NCI-H2196 (cell line): ENCODE results near the gene SEMA5B.
A peak's percentile ranks its signal among the peaks of the same experiment; 100 is the strongest.

Experiments
- DNase-seq: peaks from one replicate; lab custom pipeline; 2025; ENCODE audit not compliant: unreplicated experiment; lab: John Stamatoyannopoulos, UW

SEMA5B gene, protein sequence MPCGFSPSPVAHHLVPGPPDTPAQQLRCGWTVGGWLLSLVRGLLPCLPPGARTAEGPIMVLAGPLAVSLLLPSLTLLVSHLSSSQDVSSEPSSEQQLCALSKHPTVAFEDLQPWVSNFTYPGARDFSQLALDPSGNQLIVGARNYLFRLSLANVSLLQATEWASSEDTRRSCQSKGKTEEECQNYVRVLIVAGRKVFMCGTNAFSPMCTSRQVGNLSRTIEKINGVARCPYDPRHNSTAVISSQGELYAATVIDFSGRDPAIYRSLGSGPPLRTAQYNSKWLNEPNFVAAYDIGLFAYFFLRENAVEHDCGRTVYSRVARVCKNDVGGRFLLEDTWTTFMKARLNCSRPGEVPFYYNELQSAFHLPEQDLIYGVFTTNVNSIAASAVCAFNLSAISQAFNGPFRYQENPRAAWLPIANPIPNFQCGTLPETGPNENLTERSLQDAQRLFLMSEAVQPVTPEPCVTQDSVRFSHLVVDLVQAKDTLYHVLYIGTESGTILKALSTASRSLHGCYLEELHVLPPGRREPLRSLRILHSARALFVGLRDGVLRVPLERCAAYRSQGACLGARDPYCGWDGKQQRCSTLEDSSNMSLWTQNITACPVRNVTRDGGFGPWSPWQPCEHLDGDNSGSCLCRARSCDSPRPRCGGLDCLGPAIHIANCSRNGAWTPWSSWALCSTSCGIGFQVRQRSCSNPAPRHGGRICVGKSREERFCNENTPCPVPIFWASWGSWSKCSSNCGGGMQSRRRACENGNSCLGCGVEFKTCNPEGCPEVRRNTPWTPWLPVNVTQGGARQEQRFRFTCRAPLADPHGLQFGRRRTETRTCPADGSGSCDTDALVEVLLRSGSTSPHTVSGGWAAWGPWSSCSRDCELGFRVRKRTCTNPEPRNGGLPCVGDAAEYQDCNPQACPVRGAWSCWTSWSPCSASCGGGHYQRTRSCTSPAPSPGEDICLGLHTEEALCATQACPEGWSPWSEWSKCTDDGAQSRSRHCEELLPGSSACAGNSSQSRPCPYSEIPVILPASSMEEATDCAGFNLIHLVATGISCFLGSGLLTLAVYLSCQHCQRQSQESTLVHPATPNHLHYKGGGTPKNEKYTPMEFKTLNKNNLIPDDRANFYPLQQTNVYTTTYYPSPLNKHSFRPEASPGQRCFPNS

DNA sequence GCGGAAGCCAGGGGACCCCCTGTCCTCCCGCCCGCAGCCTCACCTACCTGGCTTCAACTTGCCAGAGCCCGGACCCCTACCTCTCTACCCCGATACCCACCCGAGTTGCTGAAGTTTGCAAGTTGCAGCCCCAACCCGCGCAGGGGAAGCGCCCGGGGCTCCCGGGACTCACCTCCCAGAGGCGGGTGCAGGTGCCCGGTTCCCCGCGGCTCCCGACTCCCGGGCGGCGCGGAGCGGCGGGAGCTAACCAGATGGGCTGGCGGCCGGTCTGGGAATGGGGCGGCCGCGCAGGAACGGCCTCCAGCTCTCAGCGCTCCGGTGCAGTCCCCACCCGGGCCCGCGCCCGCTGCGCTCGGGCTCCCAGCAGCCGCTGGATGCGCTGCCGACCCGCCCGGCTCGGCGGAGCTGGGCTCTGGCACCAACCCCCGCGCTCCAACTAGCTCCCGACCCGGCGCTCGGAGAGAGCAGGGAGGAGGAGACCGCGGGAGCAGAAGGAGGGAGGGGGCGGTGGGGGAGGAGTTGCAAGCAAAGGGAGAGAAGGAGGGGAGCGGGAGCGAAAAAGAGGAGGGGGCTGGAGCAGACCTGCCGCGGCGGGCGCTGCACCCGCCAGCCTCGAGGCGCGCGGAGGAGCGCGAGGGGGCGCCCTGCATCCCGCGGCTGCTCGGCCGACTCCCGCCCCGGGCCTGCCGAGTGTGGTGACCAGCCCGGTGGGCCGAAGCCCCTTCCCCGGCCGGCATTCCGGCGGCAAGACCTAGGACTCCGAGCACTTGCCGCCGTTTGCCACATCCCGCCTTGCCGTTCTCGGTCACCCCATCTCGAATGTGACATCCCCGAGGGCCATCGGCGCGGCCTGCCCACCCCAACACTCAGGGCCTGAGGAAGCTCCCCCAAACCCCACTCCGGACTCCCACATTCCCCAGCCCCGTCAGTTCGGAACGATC, at the start of gene SEMA5B:
Gene SEMA5B, minus strand, starts transcription at position 472 of the 941 bp plus-strand sequence. CDS start 66,500 bp downstream, outside the sequence.
- DNase-seq: peak; percentile 65

DNA sequence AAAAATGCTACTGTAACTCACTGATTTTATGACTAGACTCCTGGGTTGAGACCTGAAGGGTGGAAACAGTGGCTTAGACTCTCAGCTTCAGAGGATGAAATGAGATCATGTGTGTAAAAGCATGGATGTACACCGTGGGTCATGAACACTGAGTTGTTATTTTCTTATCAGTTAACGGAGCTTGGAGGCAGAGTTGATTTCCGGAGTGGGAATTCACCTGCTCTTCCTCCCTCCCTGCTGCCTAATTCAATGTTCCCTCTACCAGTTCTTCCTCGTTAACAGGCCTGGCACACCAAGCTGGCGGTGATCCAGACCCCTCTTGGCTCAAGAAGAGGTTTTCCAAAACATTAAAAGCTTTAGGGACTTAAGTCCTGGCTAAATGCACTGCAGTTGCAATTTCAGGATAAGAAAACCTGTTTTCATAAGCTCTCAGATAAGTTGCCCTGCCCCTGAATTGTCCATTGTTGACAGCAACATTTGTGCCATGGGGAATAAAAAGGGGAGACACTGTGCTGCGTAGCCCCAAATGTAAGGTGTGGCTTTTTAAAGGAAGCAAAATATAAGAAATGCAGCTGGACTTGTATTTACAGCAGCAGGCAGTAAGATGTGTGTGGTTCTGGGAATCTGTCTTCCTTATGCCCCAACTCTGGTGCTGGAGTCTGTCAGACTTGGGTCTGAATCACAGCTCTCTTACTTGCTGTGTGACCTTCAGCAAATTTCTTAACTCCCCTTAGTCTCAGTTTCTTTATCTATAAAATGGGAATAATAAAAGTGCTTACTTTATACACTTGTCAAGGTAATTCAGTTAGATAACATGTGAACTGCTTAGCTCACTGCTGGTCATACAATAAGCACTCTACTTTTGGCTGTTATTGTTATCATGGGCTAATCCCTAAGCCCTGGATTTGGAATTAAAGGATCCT, 49.2 kb upstream of the SEMA5B start:
- DNase-seq: peak; percentile 76

DNA sequence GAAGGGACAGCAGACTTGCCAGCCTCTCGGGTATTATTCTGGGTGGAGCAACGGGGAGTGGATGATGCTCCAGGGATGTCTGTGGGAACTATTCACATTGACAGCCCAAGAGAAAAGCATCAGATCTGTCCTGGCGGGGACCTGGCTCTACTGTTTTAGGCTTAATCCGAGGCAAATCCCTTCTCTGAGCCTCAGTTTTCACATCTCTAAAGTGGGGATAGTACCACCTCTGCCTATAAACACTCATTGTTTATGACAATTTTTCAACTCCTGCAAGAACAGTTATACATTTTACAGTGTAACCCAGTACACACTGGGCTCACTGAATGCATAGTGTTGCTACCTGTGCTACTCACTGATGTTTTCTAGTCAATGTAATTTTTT, 48.5 kb upstream of the SEMA5B start:
- DNase-seq: no peak

DNA sequence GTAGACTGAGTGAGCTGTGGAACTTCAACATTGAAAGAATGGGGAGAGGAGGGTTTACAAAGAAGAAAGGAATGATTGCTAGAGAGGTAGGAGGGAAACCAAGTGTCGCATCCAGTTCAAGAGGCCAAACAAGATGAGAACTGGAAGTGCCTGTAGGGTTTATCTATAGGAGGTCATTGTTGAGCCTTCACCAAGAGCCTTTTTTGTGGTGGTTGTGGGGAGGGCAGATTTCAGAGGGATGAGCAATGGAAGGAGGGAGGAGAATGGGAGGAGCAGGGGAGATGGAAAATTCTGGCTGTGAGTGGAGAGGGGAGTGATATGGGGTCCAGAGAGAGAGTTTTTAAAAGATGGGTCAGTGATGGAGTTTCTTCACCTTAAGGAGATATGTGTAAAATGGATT, 47.8 kb upstream of the SEMA5B start:
- no peak for DNase-seq

DNA sequence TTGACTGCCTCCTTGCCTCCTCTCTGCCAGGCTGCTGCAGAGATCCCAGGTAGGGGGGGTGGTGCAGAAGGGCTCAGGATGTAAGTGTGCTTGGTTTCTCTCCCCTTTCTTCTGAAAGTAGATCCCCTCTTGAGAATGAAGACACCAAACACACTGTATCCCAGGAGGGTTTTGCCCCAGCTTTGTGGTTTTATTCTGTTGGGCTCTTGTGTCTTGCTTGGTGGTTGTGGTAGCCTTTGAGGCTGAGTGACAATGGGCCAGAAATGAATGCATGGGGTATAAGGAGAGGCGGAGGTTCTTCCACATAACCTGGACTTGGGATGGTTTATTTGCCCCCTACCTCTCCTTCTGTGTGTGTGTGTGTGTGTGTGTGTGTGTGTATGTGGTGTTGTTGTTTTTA, 45.0 kb upstream of the SEMA5B start:
- no peak for DNase-seq

DNA sequence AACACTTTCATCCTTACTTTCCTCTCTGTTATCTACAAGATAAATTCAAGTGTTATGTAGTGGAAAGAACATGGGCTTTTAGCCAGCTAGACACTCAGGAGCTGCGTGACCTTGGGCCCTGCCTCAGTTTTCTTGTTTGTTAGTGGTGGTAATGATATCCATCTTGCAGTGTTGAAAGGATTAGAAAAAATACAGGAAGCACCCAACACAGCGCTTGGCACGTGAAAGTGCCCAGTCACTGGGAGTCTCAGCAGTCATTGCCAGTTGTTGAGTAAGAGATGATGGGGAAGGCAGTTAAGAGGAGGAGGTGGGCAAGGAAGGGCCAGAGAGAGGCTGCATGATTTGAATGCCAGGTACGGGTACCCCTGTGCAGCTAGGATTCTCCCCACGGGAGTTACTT, 44.6 kb upstream of the SEMA5B start:
- no peak for DNase-seq

DNA sequence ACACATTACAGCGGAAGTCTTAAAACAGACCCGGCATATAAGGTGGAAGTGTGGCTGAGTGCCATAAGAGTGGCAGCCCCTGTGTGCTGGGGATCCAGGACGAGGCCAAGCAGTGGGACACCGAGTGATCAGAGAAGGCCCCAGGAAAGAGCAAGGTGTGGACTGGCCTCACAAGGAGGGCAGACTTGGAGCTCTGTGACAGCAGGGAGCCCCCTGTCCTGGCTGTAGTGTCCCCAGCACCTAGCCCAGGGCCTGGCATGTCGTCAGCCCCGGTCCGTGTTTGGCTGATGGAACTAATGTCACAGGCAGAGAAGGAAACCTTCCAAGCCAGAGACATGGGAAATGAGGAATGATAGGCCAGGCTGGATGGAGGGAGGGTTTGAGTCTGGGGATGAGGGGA, 44.0 kb upstream of the SEMA5B start:
- DNase-seq: no peak

DNA sequence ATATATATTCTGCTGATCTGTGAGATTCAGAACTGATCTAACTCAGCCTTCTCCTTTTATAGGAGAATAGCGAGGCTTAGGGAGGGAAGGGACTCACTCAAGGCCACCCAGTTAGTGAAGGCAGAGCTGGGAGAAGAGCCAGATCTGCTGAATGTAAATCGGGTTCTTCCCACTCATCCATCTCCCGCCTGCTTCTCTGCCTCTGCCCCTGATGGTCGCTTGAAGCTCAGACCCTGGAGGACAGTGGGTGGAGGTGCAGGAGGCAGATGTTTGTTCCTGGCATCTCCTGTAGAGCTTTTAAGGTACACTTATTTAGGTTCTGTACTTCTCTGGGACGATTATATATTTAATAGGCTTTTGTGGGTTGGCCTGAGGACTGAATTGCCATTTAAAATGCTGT, 43.6 kb upstream of the SEMA5B start:
- no peak for DNase-seq

DNA sequence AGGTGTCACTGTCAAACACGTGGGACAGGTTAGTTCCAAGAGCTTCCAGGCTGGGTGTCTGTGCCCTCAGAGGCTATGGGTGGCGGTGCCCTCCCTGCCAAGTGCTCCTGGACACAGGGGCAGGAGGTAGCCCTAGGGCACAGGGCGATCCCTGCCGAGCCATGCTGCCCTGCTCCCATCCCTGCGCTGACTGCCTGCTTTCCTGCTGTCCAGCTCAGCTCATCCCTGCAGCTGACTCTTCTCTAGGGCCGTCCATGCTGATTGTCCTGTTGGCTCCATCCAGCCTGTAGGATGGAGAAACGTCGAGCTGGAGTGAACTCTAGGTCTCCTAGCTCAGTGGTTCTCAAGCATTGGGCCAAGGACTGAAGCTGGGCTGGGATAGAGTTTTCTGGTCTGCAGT, 42.9 kb upstream of the SEMA5B start:
- no peak for DNase-seq

DNA sequence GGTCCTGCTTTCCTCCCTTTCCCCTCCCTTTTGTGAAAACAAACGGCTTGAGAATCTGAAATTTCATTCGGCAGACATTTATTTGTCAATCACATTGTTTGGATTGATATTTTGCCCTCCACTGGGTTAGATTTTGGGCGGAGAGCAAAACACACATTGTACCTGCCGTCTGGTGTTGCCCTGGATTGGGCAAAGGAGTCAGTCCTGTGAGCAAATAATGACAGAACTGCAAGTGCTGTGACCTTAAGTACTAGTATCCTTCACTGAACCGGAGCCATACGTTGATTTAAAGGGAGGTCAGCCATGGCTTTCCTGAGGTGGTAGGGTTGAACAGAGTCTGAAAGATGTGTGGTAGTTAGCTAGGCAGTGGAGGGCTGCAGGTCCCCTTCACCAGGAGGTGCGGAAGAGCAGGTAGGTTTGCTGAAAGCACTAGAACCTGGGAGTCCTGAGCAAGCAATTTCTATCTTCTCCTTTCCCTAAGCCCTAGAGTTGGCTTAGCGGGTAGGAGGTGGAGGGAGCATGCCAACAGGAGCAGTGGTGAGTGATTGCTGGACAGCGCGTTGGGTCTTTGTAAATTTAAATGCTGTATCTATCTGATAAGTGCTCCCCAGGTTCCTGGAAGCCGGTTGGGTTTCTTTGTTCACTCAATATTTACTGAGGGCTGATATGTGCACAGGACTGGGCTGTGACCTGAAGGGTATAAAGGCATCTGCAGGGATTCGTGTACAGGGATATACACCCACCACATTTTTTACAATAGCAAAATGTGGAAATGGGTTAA, 41.2 kb upstream of the SEMA5B start:
- no peak for DNase-seq

DNA sequence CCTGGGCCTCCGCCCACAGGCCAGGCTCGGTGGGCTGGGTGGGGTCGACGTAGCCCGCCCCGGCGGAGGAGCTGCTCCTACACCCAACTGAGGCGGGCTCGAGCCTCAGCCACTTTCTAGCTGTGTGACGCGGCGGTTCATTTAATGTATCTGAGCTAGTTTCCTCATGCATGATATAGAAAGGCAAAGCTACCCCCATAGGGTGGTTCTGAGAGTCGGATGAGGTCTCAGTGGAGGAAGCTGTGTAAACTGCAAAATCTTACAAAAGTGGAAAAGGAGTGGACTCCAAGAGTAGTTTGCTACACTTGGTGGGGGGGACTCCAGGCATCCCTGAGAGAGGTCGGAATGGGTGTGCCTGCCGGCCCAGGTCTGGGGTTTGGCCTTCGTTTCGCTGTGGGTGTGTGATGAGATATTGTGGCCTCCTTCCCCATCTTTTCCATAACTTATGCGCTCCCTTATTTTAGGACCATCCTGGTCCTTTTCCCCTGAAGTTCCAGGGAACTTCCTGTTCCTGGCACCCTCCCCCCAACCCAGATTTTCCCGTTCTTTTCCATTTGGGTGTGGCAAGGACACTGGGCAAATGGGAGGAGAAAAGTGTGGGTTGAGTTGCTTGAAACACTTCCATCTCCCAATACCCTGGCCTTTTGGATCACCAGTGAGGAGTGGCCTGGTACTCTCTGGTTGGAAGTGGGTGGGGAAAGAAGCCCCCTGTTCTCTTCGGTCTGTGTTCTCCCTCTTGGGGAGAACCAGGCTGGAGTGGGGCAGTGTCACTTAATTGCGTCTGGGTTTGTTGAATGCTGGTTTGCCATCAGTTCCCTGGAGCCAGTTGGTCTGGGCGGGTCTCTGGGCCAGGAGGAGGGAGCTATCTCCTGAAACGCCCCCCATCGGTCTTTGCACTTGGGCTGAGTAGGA, 40.4 kb upstream of the SEMA5B start:
- no peak for DNase-seq

DNA sequence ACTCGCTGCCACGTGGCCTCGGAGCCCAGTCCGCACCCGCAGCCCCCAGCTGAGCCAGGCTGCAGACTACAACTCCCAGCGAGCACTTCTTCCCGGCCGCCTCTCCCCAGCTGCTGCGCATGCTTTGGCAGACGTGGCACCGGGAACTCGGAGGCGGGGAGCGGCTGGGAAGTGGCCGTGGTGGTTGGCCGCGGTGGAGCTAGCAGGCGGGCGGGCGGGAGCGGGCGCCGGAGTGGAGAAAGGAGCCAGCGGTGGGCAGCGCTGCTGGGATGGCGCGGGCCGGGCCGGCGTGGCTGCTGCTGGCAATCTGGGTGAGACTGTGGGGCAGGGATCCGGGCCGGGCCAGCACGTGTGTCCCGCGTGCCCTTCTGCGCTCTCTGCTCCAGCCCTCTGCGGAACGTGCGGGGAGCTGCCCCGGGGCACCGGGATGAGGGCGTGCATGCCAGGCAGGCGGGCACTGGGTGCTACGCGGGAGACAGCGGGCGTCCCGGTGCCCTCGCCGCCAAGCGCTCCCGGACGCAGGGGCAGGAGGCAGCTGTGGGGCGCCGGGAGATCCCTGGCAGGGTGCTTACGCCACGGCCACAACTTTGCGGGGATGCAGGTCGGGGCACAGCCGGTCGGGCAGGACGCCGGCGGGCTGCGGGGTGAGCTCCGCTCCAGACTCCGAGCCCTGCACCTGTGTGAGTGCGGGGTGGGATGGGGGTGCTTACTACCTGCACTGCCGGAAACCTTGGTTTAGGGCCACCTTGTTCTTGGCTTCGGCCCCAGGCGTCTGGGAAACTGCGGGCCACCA, 39.5 kb upstream of the SEMA5B start, which contains the start of gene PDIA5:
Gene PDIA5, plus strand, starts transcription at position 130 of the 793 bp plus-strand sequence. Its CDS starts 140 bp downstream, at position 270.
- peak; percentile 97 for DNase-seq

DNA sequence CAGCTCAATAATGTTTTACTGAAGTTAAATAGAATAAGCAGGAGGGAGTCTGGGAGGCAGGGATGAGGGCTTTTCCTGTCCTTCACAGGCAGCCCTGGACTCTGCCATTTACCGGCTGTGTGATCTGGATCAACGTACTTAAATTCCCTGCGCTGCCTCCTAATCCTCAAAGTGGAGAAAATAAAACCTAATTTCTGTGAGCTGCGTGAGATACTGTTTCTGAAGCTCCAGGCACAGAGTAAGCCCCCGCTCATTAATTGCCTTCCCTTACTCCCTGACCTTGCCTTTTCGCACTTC, 39.0 kb upstream of the SEMA5B start:
- no peak for DNase-seq

DNA sequence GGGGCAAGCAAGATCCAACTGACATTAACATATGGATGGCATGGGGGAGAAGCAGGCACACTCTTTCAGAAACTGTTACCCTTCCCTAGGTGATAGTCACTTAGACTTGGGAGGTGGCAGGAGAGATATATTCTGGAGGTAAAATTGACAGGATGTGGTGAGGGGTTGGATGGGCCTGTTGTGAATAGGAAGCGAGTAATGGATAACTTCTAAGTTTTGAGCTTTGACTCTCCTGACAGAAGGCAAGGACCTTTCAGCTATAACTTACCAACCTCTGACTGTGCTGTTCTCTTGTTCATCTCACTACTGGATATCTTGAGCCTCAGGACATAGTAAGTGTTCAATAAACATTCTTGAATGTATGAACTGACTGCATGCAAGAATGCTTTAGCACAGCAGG, 37.4 kb upstream of the SEMA5B start:
- DNase-seq: no peak

DNA sequence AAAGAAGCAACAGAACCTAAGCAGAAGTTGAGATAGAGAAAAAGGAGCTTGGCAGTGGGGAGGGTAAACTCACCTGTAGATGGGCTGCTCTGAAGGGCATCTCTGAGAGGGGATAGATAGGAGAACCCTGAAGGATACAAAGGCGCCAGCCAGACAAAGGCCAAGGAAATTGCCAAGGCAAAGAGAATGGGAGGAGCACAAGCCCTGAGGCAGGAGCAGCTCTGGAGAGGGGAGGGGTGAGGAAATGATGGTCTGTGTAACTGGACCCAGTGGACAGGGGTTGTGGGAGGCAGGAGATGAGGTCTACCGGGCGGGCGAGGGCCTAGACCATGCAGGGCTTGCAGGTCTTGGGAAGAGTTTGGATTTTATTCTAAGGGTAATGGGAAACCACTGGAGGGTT, 36.9 kb upstream of the SEMA5B start:
- DNase-seq: no peak

DNA sequence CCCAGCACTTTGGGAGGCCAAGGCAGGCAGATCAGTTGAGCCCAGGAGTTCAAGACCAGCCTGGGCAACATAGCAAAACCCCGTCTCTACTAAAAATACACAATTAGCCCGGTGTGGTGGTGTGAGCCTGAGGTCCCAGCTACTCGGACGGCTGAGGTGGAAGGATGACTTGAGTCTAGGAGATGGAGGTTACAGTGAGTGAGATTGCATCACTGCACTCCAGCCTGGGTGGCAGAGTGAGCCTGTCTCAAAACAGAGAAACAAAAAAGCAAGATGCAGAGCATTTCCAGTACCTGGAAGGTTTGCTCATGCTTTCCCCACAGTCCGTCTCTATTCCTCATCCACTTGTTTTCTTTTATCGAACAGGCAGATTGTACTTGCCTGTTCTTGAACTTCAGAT, 35.5 kb upstream of the SEMA5B start:
- DNase-seq: no peak

DNA sequence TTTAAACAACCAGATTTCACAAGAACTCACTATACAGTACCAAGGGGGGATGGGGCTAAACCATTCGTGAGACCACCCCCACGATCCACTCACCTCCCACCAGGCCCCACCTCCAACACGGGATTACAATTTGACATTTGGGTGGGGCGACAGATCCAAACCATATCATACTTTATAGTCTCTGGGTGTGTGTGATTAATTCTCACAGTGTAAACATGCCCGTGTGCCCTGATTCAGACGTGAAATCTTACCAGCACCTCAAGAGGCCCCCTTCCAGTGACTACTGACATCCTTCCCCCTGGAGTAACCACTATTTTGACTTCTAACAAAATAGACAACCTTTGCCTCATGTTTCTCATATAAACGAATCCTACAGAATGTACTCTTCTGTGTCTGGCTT, 34.3 kb upstream of the SEMA5B start:
- DNase-seq: no peak
